Body of pancreas (tissue), 4 donors: ENCODE results near the gene DNAJC30.

Experiments used
- CTCF ChIP-seq, 7 experiments: fragments of 450-650 bp in 4 of 7; fragments of 200-600 bp in 3 of 7; sonication (generic) in 3 of 7; IDR thresholded peaks; one replicate each; pipeline ENCODE4 v1.5.1; 2016 to 2019; ENCODE audit warnings: antibody characterized with exemption in 7 of 7
- POLR2A ChIP-seq, 3 donors: fragments of 450-650 bp; IDR thresholded peaks; one replicate each; pipeline ENCODE4 v1.6.1; 2016; ENCODE audit warnings: antibody characterized with exemption in 3 of 3, mild to moderate bottlenecking in 2 of 3

- no peak for TF ChIP-seq CTCF (IDR thresholded peaks at IDR 0.05)
- TF ChIP-seq POLR2A (IDR thresholded peaks at IDR 0.05): no peak
These were observed 25.8 kb upstream of the DNAJC30 start for GRCh38 chr7:73708961-73709549.
